ENCODE data around the gene C6orf89.

The C6orf89 gene

DNA sequence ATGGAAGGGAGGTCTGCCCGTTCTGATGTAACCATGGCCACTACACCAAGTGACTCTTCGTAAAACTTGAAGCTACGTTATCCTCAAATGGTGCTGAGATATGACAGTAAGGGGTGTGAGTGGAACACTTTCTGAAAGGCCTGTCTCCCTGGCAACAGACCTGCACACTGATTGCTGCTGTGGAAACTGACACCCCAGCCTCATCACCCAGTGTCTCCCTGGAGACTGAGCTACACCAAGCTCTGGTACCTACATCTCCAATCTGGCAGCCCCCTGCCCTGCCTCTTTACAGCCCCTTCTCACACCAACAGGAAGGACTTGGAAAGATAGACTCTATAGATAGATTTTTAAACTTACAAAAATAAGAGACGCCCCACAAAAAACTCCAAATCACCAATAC lies 82.0 kb downstream of the C6orf89 start:
- no peak for DNase-seq (ENCODE audit: extremely low spot score)
- ChIA-PET CTCF (interaction anchor here (4.0 kb wide), 1 partner anchor 12 kb away, joined by 15 read pairs; the partner anchor contains the start of gene PI16), POLR2A (no interaction called here)
- TF ChIP-seq, protein P1, sequence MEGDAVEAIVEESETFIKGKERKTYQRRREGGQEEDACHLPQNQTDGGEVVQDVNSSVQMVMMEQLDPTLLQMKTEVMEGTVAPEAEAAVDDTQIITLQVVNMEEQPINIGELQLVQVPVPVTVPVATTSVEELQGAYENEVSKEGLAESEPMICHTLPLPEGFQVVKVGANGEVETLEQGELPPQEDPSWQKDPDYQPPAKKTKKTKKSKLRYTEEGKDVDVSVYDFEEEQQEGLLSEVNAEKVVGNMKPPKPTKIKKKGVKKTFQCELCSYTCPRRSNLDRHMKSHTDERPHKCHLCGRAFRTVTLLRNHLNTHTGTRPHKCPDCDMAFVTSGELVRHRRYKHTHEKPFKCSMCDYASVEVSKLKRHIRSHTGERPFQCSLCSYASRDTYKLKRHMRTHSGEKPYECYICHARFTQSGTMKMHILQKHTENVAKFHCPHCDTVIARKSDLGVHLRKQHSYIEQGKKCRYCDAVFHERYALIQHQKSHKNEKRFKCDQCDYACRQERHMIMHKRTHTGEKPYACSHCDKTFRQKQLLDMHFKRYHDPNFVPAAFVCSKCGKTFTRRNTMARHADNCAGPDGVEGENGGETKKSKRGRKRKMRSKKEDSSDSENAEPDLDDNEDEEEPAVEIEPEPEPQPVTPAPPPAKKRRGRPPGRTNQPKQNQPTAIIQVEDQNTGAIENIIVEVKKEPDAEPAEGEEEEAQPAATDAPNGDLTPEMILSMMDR (IDR thresholded peaks at IDR 0.05; ENCODE audit: control extremely low read depth, extremely low read depth, low read depth, missing control alignments): no peak

DNA sequence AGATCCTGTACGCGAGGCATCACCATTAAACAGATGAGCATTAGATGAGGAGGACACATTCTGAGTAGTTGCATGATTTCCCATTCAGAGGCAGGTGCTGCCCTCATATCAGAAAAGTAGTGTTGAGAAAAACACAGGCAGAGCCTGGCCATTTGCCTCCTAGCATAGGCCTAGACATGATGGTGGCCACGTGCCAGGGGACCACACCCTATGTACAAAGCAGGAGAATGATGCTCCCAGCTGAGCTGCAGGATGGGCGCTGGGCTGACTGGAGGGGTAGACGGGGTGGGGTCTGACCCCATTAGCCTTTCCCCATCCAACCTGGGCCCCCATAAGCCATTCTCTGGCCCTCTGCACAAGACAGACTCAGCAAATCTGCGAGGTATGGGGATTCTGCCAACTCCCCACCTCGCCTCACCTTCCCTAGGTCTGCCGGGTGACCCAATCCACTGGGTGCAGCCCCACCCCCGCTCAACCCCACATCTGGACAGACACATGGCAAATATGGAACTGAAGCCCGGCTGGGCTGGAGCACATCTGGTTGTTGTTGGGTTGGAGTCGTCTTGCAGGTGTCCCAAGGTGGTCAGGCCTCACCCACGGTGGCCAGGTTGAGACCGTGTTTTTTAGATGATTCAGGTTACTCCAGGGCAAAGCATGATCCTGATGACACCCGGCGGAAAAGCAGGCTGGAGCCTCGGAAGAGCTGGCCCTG lies 82.7 kb downstream of the C6orf89 start:
- DNase-seq (ENCODE audit: extremely low spot score): no peak
- ChIA-PET POLR2A (no interaction called here), CTCF (interaction anchor here (1.0 to 1.9 kb wide), 3 partner anchors 9 to 83 kb away, joined by 3 to 5 read pairs (median 4); partner anchors contain the start of gene C6orf89)
- TF ChIP-seq, protein P1 (IDR thresholded peaks at IDR 0.05; ENCODE audit: control extremely low read depth, extremely low read depth, low read depth, missing control alignments): no peak

DNA sequence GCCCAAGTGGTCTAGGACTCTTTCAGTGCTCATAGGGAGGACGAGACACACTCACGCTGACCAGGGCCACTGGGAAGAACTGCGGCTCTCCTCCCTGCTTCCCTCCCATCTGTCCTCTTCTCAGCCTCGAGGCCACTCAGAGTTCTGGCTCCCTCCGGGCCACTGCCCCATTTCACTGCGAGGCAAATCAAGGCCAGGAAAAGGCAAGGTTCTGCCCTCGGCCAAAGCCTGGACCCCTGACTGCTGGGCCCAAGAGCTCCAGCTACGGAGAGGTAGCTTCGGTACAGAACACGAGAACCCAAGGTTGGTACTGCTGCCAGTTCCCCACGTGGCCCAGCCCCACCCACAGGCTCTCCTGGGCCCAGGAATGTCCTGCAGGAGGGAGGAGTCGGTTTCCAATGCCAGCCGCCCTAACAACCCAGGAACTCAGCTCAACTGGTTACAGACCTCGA lies 83.5 kb downstream of the C6orf89 start:
- no peak for DNase-seq (ENCODE audit: extremely low spot score)
- ChIA-PET POLR2A (no interaction called here), CTCF (interaction anchor here (1.0 to 1.9 kb wide), 3 partner anchors 8 to 84 kb away, joined by 3 to 5 read pairs (median 4); partner anchors contain the start of gene C6orf89)
- TF ChIP-seq, protein P1 (IDR thresholded peaks at IDR 0.05; ENCODE audit: control extremely low read depth, extremely low read depth, low read depth, missing control alignments): no peak

DNA sequence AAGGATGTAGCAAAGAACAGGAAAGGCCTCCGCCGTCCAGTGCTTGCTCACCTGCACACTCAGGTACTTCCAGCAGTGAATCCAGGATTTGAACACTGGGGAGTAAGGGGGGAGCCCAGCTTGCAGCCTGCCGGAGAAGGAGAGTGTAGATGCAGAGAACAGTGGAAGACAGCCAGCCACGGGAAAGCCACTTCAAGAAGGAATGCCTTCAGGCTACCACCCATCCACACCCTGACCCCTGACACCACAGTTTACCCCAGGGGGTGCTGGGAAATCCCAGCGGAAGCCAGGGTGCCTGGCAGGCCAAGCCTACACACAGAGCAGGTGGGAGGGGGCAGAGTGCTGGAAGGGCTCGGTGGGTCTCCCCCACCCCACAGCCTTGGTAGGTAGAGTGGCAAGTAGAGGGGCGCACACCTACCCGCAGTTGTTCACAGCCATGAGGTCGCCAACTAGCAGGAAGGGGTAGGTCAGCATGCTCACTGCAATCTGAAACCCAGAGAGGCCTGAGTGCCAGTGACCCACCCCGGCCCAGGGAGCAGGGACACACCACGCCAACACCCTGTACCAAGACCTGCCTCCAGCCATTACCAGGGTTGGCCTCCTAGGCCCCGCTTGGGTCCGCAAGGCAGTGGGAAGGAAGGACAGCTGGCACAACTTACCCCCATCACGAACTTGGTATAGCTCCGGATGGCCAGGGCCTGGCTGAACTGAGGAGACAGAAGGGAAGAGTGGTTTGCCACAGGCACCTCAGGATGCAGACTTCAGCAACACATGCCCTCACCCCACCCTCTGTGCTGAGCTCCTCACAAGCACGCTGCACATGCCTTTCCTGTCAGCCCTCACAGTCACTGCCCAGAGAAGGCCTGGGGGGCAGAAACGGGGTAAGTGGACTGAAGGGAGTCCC lies 84.5 kb downstream of the C6orf89 start:
- TF ChIP-seq, protein P1 (IDR thresholded peaks at IDR 0.05; ENCODE audit: control extremely low read depth, extremely low read depth, low read depth, missing control alignments): no peak
- ChIA-PET CTCF (interaction anchor here (0.9 to 2.3 kb wide), 5 partner anchors 7 to 48 kb away, joined by 3 to 6 read pairs (median 5); no protein-coding TSS in a partner anchor), POLR2A (interaction anchor here (0.5 kb wide), 1 partner anchor 10 kb away, joined by 3 read pairs; no protein-coding TSS in a partner anchor)
- DNase-seq (ENCODE audit: extremely low spot score): no peak

DNA sequence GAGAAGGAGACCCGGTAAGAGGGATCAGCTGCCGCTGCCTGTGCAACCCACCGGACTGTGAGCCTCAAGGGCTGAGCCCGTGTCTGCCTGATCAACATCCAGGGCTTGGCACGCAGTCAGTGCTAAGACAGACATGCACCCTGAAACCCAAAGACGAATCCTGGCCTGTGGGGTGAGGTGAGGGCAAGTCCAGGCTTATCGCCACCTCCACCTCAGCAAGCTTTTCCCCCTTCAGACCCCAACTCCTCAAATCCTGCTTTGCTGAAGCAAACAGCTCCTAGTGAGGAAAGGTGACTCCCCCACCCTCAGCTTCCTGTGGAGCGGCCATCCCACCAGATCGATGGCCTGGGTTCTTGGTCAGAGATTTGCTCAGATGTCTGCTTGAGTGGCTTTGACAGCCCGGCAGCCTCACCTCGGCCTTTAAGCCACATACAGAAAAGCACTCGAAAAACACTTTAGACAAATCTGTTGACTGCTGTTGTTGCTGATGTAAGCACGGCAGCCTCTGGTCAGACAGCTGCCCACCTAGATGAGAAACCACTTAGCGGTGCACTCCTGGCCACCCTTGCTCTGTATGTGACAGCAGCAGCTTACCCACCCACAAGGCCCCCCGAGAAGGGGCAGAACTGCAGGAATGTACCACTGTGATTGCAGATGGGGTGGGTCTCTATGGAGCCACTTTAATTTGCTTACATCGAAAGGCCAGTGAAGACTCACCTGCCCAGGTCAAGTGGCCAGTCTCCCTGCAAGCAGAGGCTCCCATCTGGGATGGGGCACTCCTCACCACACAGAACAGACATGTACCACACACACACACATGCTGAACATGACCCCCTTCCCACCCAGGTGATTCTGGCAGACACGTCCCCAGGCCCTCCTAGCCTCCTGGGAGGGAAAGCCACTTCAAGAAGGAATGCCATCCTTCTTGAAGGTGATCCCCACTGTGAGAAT lies 85.4 kb downstream of the C6orf89 start:
- POLR2A ChIA-PET: interaction anchor here (0.5 kb wide), 1 partner anchor 11 kb away, joined by 3 read pairs; no protein-coding TSS in a partner anchor
- DNase-seq (ENCODE audit: extremely low spot score): no peak
- CTCF ChIA-PET: interaction anchor here (2.0 to 2.8 kb wide), 3 partner anchors 8 to 47 kb away, joined by 5 to 7 read pairs (median 6); no protein-coding TSS in a partner anchor
- TF ChIP-seq, protein P1 (IDR thresholded peaks at IDR 0.05; ENCODE audit: control extremely low read depth, extremely low read depth, low read depth, missing control alignments): no peak
